Left forelimb (tissue), 1 donor: ENCODE data around the gene SLC35F3.
"Not testable (repeated sequence)": the region's sequence is repeated elsewhere in the genome, so short reads cannot be mapped to it uniquely, and the experiment has no call there.

Experiments used
- DNase-seq: peaks from one replicate; pipeline ENCODE4 v3.0.0-alpha.2; 2018; ENCODE audit warnings: low spot score

Gene SLC35F3

DNA sequence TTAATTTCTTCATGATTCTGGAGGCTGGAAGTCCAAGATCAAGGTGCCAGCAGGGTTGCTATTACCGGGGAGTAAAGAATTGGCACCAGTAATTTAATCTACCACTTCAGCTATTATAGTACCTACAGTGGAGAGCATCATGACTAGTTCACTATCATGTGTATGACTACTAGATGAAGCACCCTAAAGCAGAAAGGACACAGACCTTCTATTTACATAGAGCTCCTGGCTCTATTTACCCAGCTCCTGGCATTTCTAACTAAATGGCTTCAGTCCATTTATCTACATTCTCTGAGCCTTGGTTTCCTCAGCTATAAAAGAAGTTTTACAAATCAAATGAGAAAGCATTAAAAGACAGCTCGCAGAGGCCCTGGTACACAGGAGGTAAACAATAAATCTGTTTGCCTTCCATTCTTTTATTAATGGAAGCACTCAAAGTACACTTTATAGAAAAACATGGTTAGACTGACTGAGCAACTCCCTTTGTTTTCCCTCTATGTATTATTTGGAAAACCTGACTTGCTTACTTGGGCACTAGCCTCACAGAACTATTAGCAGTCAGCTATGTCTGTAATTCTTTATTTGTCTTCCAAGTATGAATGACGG, 203.0 kb downstream of the SLC35F3 start:
- no peak for DNase-seq

DNA sequence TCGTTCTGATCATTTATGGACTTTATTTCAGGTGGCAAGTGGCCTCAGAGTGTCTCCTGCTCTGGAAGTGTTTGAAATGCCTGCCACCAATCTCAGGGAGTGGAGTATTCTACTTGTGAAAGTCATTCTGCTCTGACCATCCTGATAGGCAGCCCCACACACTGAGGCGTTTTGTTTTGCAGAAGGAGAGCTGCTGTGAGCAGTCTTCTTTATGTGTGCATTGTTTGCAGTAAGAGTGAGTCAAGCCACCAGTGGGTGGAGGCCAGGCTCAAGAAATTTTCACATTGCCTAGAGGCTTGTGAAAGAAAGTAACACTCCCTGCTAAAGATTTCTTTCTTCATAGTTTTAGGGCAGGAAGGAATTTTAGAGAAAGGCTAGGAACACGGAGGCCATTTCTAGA, 204.4 kb downstream of the SLC35F3 start:
- DNase-seq: no peak

DNA sequence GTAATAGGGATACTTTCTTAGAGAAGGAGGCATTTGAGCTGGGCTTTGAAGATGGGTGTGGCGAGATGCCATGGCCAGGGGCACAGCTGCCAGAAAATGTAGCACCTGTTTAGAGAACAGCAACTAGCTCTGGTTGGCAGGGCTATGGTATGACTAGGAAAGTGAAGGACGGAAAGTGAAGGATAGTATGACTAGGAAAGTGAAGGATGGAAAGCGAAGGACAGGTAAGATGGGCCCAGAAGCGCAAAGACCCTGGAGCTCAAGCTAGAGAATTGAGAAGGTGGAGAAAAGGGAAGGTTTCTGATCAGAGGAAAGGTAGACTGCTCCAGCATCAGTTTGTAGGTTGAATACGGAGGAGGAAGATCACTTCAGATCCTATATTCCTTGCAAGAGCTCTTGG, 205.4 kb downstream of the SLC35F3 start:
- no peak for DNase-seq

- no peak for DNase-seq
Observed at GRCh38 chr1:234111458-234112142, 207.1 kb downstream of the SLC35F3 start.

DNA sequence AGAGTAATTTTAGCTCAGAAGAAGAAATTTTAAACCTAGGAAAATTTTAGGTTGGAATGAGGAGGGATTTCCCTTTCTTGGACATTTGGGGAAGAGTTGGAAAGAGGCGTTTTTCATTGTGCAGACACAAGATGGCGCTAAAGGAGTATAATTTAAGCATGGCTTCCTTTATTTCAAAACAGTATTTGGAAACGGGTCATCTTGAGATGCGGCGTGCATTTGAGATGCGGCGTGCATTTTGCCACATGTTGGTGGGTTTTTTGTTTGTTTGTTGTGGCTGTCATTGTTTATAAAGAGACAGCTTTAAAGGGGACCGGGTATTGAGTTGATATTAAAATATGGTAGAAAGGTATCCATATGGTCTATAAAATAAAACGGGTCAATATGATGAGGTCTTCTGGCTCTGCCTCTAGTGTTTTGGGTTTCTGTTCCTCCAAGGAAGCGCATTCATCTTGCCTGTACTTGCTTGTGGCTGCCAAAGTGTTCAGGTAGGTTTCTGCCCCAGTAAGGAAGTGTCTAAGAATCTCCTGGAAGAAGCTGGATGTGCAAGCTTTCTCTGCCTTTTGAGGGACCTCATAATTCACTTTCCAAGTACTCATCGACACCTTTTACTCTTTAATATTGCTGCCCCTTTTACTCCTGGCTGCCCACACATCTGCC, 210.3 kb downstream of the SLC35F3 start:
- DNase-seq: no peak

GRCh38 chr1:234118911-234119310, 214.4 kb downstream of the SLC35F3 start:
- DNase-seq: no peak

DNA sequence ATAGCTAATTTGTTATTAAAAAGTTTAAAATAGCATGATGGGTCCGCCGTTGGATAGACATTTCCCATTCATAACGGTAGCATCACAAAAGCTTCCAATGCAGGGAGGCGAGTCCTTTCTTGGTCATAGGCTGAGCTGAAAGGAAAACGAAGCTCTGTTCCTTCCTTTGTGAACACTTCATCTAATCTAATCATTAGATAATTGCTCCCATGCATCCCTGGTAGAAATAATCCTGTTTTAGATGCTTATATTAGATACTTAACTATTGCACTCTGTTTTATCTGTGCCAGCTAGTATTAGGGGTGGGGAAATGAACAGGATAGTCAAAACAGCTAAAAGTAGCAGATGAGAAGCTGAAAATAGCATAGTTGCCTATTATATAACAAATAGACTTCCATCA, 215.0 kb downstream of the SLC35F3 start:
- DNase-seq: no peak

DNA sequence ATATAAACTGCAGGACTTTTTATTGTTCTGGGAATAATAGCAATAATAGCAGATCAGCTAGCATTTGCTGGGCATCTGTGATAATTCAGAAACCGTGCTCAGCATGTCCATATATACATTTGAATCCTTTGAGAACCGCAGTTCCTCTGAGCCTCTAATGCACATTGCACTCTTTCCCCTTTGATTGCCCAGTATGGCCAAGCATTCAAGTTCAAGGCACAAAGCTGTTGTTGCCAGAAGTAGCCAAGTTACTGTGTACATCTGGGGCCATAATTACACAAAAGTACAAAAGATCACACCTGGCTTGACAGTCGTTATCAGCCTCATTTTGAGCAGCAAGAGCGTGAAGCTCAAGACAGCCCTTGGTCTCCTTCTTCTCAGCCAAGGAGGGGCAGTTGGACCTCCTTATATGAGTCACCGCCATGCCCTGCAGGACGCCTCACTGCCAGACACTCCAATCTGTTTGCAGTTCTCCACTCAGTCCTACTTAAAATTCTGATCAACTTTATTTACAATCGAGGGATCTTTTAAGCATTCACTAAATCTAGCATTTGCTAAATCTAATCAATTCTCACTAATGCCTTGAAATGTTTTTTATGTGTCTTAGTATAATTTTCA, 216.0 kb downstream of the SLC35F3 start:
- DNase-seq: no peak

- not testable (repeated sequence) for DNase-seq
Observed at GRCh38 chr1:234121659-234122058, 217.2 kb downstream of the SLC35F3 start.

DNA sequence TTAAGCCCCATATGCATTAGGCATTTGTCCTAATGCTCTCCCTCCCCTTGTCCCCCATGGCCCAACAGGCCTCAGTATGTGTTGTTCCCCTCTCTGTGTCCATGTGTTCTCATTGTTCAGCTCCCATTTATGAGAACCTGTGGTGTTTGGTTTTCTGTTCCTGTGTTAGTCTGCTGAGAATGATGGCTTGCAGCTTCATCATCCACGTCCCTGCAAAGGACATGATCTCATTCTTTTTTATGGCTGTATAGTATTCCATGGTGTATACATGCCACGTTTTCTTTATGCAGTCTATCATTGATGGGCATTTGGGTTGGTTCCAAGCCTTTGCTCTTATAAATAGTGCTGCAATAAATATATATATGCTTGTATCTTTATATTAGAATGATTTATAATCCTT, 218.1 kb downstream of the SLC35F3 start:
- not testable (repeated sequence) for DNase-seq

DNA sequence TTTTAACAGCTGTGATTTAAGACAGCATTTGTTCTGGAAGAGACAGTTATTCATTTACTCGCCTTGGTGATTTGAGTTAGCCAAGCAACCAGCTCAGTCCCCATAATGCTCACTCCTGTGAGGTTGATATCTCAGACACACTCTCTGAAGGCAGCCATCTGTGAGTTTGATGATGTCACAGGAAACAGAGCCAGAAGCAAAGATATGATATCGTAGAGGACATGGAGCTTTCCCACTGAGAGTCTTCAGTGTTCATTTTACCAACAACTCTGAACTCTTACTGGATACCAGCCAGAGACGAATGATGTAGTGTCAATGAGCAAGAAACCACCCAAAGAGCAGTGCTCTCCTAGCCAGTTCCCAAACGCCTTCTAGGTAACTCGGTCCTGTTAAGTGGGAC, 219.4 kb downstream of the SLC35F3 start:
- no peak for DNase-seq

GRCh38 chr1:234125283-234125682, 220.8 kb downstream of the SLC35F3 start:
- no peak for DNase-seq

DNA sequence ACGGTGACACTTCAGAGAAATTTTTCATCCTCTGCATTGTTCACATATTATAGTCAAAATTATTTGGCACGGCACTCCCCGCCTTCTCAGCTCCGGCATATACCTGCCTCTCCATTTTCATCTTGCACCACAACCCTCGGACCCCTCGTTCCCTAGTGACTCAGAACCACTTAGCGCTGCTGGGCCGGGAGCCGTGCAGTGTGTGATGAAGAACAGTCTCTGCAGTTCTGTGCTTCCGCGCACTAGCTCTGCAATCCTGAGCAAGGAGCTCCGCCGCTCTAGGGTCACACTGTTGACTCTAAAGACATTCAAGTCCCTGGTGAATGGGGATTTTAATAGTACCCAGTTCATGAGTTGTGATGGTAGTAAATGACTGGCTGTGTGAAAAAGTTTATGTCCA, 221.2 kb downstream of the SLC35F3 start:
- DNase-seq: no peak

GRCh38 chr1:234127026-234127671, 222.7 kb downstream of the SLC35F3 start:
- DNase-seq: no peak

DNA sequence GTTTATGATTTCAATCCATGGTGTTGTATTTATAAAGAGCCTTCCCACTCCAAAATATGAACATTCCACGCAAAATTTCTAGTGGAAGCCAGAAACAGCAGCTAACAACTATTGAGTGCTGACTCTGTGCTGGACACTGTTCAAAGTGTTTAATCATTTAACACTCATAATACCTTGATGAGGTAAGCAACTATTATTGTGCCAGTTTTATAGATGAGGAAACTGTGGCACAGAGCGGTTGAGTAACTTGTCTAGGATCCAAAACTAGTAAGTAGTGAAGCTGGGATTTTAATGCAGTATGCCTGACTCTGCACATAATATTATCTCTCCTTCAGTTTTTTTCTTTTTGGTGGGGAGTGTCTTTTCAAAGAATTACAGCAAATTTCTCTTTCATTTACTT, 228.3 kb downstream of the SLC35F3 start:
- DNase-seq: no peak

- DNase-seq: no peak
Observed at GRCh38 chr1:234134878-234135277, 230.4 kb downstream of the SLC35F3 start.

- no peak for DNase-seq
Observed at GRCh38 chr1:234135501-234135900, 231.0 kb downstream of the SLC35F3 start.

- no peak for DNase-seq
Observed at GRCh38 chr1:234136073-234136472, 231.6 kb downstream of the SLC35F3 start.

DNA sequence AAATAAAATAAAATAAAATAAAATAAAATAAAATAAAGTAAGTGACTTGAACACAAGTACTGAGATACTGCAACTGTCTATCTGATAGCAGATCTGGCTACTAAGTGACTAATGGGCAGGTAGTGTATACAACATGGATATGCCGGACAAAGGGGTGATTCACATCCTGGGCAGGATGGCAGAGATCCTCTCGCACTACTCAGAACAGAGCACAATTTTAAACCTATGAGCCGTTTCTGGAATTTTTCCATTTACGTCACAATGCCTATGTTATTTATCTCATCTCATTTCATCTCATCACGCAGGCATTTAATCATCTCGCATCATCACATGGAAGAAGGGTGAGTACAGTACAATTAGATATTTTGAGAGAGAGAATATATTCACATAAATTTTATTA, 235.5 kb downstream of the SLC35F3 start:
- DNase-seq: no peak

GRCh38 chr1:234140388-234140787, 235.9 kb downstream of the SLC35F3 start:
- no peak for DNase-seq

GRCh38 chr1:234141006-234141405, 236.5 kb downstream of the SLC35F3 start:
- no peak for DNase-seq

DNA sequence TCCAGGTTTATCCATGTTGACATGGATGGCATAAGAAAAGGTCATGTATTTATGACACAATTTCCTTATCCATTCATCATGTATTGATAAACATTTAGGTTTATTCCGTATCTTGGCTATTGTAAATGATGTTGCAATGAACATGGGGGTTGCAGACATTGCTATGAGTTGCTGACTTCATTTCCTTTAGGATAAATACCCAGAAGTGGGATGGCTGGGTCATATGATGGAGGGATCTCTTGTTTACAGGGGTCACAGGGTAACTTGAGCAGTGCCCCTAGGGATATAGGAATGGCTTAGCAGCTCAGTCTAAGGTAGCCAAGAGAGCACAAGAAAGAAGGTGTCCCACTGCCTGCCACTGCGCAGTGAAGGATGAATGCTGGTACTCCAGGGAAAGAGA, 239.2 kb downstream of the SLC35F3 start:
- no peak for DNase-seq

DNA sequence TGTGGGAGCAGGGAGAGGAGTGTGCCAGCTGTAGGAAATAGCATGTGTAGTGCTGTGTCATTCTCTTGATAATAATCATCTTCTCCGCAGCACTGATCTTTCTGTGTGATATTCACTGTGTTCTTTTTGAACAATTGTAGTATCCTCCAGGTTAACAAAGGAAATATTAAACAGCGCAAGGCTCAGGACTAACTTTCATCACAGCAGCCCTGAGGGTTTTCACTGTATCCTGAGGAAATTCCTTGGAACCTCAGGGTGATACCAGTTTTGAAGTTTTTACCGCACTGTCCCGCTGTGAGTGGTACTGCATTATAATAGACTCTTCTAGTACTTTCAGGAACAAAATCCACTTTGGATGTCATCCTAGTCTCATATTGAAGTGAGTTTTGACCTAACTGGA, 240.4 kb downstream of the SLC35F3 start:
- no peak for DNase-seq
